Myocyte (in vitro differentiated cells): Measurements from ENCODE around the gene UBE2D3. TPM values are rescaled to one million over a fixed set of nuclear protein-coding genes. Genes with fewer than 3 reads are reported as not detected.
"Not testable (repeated sequence)": the region's sequence is repeated elsewhere in the genome, so short reads cannot be mapped to it uniquely, and the experiment has no call there.

Experiments
- DNase-seq: peaks from one replicate; pipeline ENCODE4 v3.0.0-alpha.2; 2012; ENCODE audit warnings: low read depth
- total RNA-seq: library from RNA; depleted of rRNA; stranded (reverse); fragments of >200 nt; gene quantifications from 2 replicates; pipeline ENCODE4 v1.2.3, GENCODE V29; 2014

UBE2D3 gene
- total RNA-seq, 1 donor from 2014 or later: 572 TPM

DNA sequence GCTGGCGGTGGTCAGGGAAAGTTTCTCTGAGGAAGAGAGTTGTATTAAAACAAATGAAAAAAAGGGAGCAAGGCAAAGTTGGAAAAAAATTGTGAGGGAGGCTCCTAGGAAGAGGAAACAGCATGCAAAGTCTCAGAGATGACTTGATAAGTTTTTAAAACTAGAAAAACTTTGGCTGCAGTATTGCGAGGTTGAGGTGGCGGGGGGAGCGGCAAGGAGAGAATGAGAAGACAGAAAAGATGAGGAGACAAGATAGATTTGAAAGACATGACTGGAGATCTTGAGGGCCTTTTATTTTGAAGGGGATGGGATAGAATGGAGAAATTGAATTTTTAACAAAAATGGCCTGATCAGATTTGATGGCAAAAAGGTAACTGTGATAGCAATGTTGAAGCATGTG lies 4.8 kb upstream of the UBE2D3 start:
- no peak for DNase-seq

DNA sequence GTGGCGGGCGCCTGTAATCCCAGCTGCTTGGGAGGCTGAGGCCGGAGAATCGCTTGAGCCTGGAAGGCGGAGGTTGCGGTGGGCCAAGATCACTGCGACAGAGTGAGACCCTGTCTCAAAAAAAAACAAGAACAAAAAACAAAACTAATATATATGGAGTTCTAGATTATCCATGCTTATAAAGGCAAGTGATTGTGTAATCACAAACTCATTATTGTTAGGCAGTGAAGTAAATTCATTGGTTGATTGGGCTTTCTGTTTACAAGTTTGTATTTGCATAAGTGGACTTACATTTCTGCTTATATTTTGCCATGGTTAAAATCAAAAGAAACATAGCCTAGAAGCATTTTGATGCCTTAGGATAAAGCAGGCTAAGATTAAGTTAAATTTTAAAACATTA lies 2.5 kb upstream of the UBE2D3 start:
- no peak for DNase-seq

DNA sequence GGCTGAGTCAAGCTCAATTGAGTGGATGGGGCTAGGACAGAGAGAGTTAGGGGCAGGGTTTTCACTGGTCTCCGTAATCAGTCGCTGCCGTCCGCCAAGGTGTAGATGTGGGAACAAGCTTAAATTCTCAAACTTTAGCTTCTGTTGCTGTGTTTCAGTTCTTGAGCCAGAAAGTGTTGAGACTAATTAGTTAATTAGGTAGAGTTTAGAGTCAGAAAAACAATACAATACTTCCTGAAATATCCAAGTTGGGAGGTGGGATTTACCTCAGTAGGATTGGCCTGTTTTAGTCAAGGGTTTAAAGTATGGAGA lies 1.1 kb upstream of the UBE2D3 start:
- DNase-seq: no peak

DNA sequence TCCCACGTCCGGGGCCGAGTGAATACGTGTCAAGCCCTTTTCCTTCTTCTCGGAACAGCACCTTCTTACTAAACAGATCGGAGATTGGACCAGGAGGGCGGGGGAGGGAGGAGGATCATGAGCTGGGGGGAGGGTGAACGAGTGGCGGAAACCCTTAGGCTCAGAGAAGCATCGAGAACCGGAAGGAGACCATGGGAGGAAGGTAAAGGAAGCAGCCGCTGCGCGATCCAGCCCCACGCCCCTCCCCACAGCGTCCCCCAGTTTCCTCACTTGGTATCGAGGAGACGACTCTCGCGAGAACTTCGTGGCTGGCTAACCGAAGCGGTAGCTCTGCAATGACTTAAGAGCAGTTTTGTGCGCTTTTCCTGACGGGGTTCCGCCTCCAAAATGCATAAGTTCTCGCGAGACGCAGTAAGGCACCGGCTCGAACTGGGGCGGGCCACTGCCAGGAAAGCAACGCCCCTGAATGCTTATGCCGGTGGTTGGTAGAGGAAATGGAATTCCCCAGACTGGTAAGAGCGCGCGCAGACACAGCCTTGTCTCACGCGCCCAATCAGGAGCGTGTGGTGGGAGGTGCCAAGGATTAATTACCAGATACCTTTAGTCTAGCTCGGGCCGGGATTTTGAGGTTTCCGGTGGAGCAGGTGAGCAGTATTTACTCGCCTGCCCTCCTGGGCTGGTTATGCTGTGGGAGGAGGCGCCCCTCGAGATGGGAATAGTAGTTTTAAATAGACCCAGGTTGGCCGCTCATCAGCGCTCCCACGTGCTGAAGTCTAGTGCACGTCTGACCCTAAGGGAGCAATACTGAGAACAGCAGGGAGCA lies 534 bp upstream of the UBE2D3 start:
- DNase-seq: peak; percentile 100

DNA sequence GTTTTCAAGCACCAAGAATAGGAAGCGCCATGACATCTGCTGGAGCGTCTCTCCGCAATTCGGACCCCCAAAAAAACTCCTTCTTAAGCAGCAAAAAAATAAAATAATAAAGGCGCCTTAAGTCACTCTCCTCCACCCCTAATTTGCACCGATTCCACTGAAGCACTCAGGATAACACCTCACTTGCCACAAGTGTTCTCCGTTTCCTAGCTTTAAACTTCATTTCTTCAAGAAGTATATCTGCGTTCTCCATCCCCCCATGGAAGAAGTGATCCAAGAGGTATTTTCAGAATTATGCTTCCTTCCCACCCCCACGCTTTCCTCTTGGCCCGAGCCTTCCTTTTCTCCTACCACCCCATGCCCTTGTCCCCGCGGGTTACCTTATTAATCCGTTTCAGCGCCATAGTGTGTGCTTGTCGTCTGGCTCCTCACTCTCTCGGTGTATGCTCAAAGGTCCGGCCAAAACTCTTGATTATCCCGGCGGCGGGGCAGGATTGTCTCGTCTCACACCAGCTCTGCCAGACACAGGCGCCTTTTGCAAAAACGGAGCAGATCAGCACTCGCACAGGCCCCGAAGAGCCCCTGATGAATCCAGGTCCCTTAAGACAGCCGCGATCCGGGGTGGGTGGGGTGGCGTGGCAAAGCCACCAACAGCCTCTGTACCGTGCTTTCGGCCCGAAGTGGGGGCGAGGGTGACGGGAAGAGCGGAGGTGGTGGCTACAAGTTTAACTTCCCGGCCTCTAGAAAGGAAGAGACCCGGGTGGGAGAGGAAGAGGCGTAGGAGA lies 1.1 kb downstream of the UBE2D3 start:
- DNase-seq: no peak

DNA sequence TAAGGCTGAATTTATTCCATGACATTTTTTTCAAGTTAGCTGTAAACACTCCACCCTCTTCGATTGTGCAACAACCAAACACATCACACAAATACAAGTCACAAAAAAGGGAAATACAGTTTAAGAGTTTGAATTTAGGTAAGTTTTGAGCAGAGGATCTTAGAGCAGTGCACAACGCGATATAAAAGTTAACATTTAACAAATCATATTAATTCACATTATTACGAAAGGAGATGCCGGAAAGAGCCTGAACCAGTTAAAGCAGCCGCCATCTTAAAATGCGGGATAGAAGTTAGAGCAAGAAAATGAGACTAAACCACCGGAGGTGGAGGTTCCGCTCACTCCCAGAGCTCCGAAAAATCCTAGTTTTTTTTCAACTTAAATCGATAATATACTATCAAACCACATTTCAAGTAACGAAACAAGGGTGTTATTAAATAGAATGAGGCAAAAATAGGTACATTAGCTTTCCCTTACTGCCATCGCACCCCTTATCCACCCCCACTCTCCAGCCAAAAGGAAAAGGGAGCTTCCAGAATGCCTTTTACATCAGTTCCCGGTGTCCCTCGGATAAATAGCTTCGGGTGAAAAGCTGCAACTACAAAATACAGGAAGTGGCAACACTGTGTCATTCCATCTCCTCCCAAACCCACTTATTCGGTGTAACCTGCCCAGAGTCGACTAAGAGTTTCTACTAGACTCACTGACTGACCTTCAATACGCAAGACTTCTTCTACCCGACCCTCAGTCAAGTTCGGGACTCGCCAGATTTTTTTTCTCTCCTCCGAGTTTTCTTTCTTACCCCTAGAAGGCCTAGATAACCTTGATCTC lies 1.9 kb downstream of the UBE2D3 start:
- peak; percentile 80 for DNase-seq

DNA sequence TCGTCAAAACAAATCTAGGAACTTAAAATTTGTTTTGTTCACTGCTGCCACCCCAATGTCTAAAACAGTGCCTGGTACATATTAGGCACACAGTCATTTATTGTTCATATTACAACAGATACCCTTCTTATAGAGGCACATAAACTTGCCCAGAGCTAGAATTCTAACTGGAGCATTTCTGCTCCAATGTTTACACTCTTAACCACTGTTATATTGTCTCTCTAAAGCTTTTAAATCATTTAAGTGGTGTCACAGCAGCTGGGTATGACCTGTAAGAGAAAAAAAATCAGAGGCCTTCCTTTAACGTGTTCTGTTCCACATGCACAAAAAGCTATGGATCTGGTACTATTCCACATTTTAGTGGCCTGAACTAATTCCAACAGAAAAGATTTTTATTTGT lies 3.0 kb downstream of the UBE2D3 start:
- no peak for DNase-seq

DNA sequence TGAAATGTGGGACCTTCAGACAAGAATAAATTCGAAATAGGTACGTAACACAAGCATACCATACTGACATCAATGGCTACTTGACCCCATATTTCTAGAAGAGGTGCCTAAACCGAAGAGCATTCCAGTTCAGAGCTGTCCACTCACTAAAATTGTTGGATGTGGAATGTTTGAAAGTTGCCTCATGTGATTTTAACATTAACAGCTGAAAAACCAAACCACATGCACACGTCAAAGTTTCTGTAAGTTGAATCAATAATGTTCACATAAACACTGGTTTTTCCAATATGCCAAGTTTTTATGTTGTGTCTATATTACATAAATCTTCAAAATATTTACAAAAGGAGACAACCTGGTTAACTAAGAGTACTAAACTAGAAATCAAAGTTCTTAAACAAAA lies 3.5 kb downstream of the UBE2D3 start:
- DNase-seq: peak; percentile 19

DNA sequence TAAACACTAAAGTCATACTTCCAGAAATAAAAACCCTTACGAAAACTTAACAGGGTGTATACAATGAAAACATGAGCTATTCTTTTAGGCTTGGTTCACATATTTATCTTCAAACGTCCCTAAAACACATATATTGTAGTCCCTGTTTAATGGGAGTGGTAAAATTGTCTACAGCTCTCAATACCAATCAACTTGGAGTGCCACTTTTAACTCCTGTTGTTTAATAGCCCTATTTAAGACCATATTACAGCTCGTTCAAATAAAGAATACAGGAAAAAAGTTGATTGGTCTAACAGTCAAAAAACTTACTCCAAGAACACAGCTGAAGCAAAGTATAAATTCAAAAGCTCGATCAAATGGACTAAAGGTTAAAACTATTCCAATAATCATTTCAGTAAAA lies 3.9 kb downstream of the UBE2D3 start:
- no peak for DNase-seq

DNA sequence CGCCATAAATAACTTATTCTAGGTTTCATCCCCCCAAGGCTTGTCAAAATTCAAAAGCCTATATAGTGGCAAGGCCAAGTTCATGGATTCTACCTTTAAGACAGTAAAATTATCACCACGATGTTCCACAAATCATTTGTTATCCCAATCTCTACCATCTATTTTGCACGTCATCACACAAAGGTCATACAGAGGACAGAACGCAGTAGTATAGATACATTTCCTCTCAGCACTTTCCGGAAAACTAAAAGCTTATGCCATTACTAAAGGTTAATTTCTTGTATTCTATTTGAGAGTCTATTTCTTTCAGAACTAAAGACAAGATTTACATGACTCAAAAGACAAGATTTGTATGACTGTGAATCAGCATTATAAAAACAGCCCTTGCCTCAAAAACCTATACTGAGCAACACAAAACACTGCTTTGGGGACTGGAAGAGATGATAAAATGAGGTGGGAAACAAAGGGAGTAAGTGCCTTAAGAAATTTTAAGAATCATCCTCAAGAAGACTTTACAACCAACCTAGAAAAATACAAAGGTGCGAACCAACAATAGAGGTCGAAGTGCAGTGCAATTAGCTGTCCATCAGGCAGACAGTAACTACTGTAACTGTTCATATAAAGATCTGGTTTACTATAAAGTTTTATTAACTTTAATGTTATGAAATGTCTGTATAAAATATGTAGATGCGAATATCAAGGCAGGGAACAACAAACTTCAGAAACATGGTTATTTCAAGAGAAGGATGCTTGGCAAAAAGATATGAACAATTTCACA lies 7.6 kb downstream of the UBE2D3 start:
- DNase-seq: no peak

DNA sequence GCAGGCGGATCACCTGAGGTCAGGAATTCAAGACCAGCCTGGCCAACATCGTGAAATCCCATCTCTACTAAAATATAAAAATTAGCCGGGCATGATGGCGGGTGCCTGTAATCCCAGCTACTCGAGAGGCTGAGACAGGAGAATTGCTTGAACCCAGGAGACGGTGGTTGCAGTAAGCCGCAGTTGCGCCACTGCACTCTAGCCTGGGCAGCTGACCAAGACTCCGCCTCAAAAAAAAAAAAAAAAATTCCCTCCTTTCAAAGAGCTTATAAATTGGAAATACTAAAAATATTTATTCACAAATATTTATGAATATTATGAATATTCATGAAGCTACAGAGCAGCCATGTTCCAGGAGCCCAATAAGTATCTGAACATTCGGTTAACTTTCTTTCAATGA lies 8.3 kb downstream of the UBE2D3 start:
- DNase-seq: not testable (repeated sequence)

DNA sequence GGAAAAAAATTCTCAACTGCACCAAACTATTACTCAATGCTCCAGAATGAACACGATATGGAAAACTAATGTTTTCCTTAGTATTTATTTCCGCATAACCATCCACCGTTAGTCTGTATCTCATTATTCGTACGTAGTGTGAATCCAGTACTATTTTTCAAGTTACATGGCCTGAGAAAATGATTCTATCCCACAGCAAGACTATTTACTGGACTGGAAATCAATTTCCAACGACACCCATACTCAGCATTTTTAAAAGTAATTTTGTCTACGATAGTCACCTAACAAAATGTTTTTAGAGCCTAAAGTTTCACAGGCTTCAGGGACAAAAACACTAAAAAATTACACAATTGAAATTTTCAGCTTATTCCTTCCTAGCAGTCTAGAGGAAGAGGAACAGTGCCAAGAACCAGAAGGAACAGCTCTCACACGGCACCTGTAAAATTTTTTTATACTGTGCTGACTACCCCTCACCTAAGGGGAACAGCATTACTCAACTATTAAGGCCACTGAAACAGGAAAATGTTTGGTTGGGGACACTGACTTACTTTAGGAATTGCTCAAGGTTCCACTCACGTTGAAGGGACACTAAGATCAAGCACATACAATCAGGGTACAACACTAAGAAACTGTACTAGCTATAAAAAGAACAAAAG lies 9.6 kb downstream of the UBE2D3 start:
- DNase-seq: no peak

DNA sequence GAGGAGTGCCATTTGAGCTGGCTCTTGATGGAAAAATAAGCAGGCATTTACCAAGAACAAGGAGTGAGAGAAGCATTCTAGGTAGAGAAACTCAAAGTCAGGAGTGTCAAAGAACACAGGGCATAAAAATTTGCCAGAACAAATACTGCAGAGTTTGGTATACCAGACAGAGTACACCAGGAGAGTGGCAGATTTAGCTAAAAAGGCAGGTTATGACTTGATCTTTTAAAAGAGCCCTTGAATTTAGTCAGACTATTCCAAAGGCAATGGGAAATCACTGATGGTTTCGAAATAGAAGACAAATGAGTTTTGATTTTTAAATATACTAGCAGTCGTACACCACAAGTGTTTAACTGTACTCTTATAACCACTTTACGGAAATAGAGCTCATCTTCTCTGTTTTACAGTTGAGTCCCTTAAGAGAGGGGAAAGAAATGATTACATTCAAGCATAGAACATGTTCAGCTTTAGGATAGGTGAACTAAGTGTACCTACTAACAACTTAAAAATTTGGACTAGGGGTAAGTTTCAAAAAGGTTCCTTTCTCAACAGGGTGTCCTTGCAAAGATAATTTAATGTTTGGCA lies 10.2 kb downstream of the UBE2D3 start:
- no peak for DNase-seq

DNA sequence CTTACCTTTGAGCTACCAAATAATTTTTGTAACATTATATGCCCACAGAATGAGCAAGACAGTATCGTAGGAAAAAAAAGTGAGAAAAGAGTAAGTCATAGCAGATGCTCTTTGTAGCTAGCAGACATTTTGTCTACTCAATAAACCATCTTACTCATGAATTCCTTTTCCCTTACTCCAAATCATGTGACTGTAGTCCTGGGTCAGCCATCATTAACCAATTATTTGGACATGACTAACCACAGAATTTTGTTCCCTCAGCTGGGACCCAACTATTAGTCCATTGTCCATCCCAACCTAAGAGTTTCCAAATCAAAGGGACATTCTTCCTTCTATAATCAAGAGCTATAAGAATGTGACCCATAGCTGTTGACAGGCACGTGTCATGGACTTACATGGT lies 11.4 kb downstream of the UBE2D3 start:
- DNase-seq: peak; percentile 74

DNA sequence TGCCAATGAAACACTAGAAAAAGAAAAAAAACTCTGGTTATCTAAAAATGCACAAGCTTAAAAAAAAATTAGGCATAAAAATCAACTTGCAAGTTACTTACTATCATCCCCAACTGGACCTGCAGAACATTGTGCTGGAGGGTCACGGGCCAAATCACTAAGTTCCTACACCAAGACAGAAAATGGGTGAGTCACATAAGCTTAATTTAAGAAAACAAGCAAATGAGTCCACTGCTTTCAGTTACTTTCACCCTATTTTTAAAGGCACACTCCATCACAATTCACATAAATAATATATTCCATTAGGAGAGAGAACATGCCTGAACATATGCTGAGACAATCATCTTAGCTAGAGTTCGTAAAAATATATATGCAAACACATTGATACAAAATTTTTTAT lies 17.7 kb downstream of the UBE2D3 start:
- no peak for DNase-seq

DNA sequence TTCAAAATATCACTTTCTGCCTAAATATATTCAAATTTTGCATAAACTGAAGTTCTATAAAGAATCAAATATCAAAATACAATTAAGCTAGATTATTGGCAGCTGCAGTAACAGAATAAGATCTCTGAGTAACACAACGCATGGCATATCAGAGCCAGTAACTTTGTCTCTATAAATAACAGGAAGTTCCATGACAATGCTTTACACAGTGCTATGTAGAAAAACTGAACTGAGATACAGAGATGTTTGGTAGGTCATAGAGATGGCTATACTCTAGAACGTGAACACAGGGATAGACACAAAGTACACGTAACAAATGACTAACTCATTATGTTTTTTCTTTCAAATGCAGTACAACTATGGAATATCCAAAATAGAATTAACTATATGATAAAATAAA lies 18.2 kb downstream of the UBE2D3 start:
- DNase-seq: peak; percentile 33

DNA sequence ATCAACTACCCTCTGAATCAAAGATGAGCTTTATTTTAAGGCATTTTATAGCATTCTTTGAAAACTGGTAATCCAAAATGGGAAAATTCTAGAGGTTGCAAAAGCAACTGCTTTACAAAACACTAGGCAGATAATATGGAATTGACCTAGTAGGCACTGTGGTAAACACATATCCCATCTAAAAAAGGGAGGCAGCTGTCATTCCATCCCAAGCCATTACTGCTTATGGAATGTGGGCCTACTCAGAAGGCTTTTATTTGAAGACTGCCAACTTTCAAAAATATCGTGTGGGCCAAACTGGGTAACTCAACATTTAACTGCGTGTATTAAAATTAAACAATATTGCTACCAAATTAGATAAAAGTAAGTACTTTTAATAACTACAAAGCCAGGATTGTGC lies 19.3 kb downstream of the UBE2D3 start:
- peak; percentile 64 for DNase-seq

DNA sequence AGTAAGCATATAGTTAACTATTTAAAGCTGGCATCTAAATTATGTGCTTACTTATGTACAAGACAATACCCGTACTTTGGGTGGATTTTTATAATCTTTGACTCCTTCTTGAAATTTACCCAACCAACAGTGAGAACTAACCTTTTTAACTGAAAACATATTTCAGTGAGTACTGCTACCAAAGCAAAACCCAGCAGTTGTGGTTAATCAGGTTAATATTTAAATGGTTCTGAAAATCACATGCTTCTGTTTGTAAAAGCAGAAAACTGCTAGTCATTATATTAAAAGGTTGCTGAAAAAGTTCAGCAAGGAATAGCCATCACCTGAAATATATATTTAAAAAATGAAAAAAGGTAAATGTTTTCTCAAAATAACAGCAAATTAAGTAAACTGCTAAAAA lies 20.0 kb downstream of the UBE2D3 start:
- DNase-seq: no peak

DNA sequence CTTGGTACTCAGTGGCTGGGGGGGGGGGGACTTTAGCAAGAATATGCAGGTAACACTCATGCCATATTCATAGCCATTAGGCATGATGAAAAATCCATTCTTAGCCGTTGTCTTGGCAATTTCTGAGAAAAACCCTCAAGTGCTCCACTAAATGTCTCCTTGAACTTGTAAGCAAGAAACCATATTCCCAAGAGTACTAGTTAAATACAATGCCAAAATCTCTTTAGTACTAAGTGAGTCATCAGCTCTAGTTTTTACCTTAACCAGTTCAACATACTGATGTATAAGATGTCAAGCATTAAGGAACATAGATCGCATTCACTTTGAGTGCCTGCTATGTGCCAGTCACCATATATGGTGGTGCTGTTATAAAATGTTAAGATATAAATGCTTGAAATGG lies 27.5 kb downstream of the UBE2D3 start:
- DNase-seq: peak; percentile 15

DNA sequence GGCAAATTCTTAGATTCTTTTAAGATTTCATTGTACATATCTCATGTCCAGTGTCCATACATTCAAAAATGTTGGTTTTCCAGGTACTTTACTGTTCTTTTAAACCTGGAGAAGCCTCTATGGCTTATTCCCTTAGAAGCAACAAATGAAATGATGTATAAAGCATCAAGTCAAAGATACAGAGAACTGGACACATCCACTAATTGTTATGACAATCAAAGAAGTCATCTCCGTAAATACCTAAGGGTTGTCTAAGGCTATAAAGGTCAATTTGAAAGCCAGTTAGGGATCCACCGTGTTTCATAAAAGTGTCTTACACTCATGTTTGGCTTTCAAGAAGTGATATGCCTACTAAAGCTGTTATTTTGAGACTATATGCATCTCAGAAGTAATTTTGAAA lies 32.4 kb downstream of the UBE2D3 start:
- DNase-seq: no peak
